K562 (cell line): ENCODE data around the gene FXYD4. TPM values are rescaled to one million over a fixed set of nuclear protein-coding genes. Genes with fewer than 3 reads are reported as not detected.

Experiments used
- CHD7 ChIP-seq: fragments of 200-600 bp; sonication (generic); IDR thresholded peaks from one replicate; pipeline ENCODE4 v1.6.1; 2012; ENCODE audit warnings: mild to moderate bottlenecking, low read depth, low read length, inconsistent platforms
- E2F3 ChIP-seq: fragments of 250-450 bp; sonication (Bioruptor Pico); IDR thresholded peaks from 2 replicates; pipeline ENCODE4 v1.4.0; 2020; ENCODE audit warnings: mild to moderate bottlenecking
- KAT8 ChIP-seq: fragments of 450-650 bp; IDR thresholded peaks from 2 replicates; pipeline ENCODE4 v1.6.1; 2016; ENCODE audit warnings: low read depth, mild to moderate bottlenecking
- KDM5B ChIP-seq: fragments of 200-600 bp; sonication (generic); IDR thresholded peaks from 2 replicates; pipeline ENCODE4 v1.6.1; 2012; ENCODE audit warnings: low read depth, mild to moderate bottlenecking, moderate library complexity, low read length, control low read depth, inconsistent platforms; ENCODE audit not compliant: insufficient replicate concordance
- KLF16 ChIP-seq: IDR thresholded peaks from 2 replicates; pipeline ENCODE4 v1.6.1; 2016; ENCODE audit warnings: antibody characterized with exemption
- SUPT5H ChIP-seq: fragments of 450-650 bp; IDR thresholded peaks from 2 replicates; pipeline ENCODE4 v1.6.1; 2016
- USF2 ChIP-seq: sonication (generic); formaldehyde crosslinking; IDR thresholded peaks from 2 replicates; pipeline ENCODE4 v1.5.0; 2020; ENCODE audit warnings: missing genetic modification reagents
- ZBTB17 ChIP-seq: fragments of 450-650 bp; formaldehyde crosslinking; IDR thresholded peaks from 2 replicates; pipeline ENCODE4 v1.4.0; 2020; ENCODE audit warnings: mild to moderate bottlenecking
- ZKSCAN1 ChIP-seq: fragments of 150-350 bp; IDR thresholded peaks from 2 replicates; pipeline ENCODE4 v1.6.1; 2016; ENCODE audit warnings: low read depth, low read length
- ZNF76 ChIP-seq: fragments of 250-450 bp; sonication (Bioruptor Pico); IDR thresholded peaks from 2 replicates; pipeline ENCODE4 v1.4.0; 2020; ENCODE audit warnings: mild to moderate bottlenecking, moderate library complexity, borderline replicate concordance
- polyA plus RNA-seq, 8 experiments: library from polyadenylated mRNA; depleted of rRNA in 4 of 8; stranded (reverse) in 5 of 8; unstranded in 3 of 8; fragments of >200 nt; fragmentation: Nextera tagmentation in 2 of 8; fragmentation: Illumina TruSeq in 1 of 8; extraction: Ambion mirVana in 2 of 8; extraction: Trizol in 1 of 8; gene quantifications; 2 replicates each; pipeline versions ENCODE4 v1.2.1 to v1.2.3, GENCODE V29; 2011 to 2014; ENCODE audit warnings: inconsistent platforms in 1 of 8, missing spikeins in 1 of 8
- total RNA-seq, 7 experiments: library from RNA; depleted of rRNA in 6 of 7; stranded (reverse); fragments of >200 nt in 6 of 7; fragmentation: Illumina TruSeq in 2 of 7; extraction: Trizol in 2 of 7; gene quantifications; 2 replicates each; pipeline versions ENCODE4 v1.2.1 to v1.2.3, GENCODE V29; 2011 to 2021; ENCODE audit warnings: low replicate concordance in 1 of 7
- TF ChIP-seq, protein P1 (sequence below): fragments of 250-450 bp; sonication (Bioruptor Pico); IDR thresholded peaks from 2 replicates; pipeline ENCODE4 v1.4.0; 2020; ENCODE audit warnings: mild to moderate bottlenecking, moderate library complexity, borderline replicate concordance

FXYD4 gene
- total and polyA plus RNA-seq, 9 of the 15 experiments (the other 6 are each of a cell fraction or from before 2014, with no cell fraction given): not detected

DNA sequence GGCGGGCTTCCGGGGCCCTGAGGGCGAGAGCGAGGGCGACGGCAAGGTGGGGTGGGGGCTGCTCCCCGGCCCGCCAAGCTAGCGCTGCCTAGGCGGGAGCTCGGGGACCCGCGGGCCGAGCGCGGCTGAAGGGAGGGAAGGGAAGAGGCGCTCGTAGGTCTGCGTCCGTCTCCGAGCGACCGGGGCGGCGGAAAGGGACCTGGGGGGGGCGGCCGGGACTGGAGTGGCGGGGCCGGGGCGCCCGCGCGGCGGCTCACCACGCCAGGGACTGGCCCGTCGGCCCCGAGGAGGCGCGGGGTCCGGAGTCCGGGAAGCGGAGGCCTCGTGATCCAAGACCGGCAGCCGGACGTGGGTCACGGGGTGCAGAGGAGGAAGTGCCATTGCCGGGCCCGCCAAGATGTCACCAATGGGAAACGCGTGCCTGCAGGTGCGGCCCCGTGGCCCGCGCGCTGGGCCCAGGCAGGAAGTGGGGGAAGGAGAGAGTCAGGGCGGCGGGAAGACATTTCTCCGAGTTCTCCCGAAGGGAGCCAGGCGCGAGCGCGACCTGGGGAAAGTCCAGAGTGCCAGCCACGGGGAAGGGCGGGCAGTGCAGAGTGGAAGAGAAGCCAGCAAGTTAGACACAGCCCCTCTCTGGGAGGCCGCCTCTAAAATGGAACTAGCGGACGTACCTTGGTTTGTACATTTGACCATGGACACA lies 25.6 kb downstream of the FXYD4 start (continued):
- no peak for TF ChIP-seq CHD7
- TF ChIP-seq, protein P1, sequence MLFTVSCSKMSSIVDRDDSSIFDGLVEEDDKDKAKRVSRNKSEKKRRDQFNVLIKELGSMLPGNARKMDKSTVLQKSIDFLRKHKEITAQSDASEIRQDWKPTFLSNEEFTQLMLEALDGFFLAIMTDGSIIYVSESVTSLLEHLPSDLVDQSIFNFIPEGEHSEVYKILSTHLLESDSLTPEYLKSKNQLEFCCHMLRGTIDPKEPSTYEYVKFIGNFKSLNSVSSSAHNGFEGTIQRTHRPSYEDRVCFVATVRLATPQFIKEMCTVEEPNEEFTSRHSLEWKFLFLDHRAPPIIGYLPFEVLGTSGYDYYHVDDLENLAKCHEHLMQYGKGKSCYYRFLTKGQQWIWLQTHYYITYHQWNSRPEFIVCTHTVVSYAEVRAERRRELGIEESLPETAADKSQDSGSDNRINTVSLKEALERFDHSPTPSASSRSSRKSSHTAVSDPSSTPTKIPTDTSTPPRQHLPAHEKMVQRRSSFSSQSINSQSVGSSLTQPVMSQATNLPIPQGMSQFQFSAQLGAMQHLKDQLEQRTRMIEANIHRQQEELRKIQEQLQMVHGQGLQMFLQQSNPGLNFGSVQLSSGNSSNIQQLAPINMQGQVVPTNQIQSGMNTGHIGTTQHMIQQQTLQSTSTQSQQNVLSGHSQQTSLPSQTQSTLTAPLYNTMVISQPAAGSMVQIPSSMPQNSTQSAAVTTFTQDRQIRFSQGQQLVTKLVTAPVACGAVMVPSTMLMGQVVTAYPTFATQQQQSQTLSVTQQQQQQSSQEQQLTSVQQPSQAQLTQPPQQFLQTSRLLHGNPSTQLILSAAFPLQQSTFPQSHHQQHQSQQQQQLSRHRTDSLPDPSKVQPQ: peak; percentile 16; the same call in 1 of the 2 replicates
- no peak for TF ChIP-seq KAT8
- peak; percentile 53 for TF ChIP-seq ZNF76 (CRISPR knock-in tag)
- TF ChIP-seq E2F3: peak; percentile 95
- peak; percentile 94 for TF ChIP-seq USF2
- TF ChIP-seq ZBTB17 (CRISPR knock-in tag): peak; percentile 87
- TF ChIP-seq KLF16: no peak
- peak; percentile 79 for TF ChIP-seq ZKSCAN1
- peak; percentile 90 for TF ChIP-seq SUPT5H
- peak; percentile 62 for TF ChIP-seq KDM5B
